GM23248 (cell line): Measurements from ENCODE around the gene SLX4IP. TPM values are rescaled to one million over a fixed set of nuclear protein-coding genes. Genes with fewer than 3 reads are reported as not detected.

Source experiments
- DNase-seq: peaks from one replicate; pipeline ENCODE4 v3.0.0-alpha.2; 2015
- H2AFZ ChIP-seq: fragments of 200-600 bp; sonication (generic); 2 replicates; pipeline ENCODE4 v1.6.1; 2016; ENCODE audit warnings: antibody characterized with exemption
- H3F3A ChIP-seq: fragments of 200-600 bp; sonication (generic); 2 replicates; pipeline ENCODE4 v1.6.1; 2016; ENCODE audit warnings: mild to moderate bottlenecking, antibody characterized with exemption, mixed run types; ENCODE audit not compliant: insufficient read depth
- H3K27ac ChIP-seq: fragments of 200-600 bp; sonication (generic); 2 replicates; pipeline ENCODE4 v1.5.1; 2016; ENCODE audit warnings: mild to moderate bottlenecking
- H3K27me3 ChIP-seq: fragments of 200-600 bp; sonication (generic); replicated peaks from 2 replicates; pipeline ENCODE4 v1.6.1; 2016; ENCODE audit warnings: mild to moderate bottlenecking; ENCODE audit not compliant: insufficient read depth
- H3K36me3 ChIP-seq: fragments of 200-600 bp; sonication (generic); 2 replicates; pipeline ENCODE4 v1.6.1; 2016; ENCODE audit warnings: low read depth, mild to moderate bottlenecking
- H3K4me1 ChIP-seq: fragments of 200-600 bp; sonication (generic); 2 replicates; pipeline ENCODE4 v1.6.1; 2016; ENCODE audit warnings: mild to moderate bottlenecking; ENCODE audit not compliant: insufficient read depth
- H3K4me2 ChIP-seq: fragments of 200-600 bp; sonication (generic); one replicate; pipeline ENCODE4 v1.6.1; 2016; ENCODE audit warnings: mild to moderate bottlenecking; ENCODE audit not compliant: unreplicated experiment
- H3K4me3 ChIP-seq: fragments of 200-600 bp; sonication (generic); 2 replicates; pipeline ENCODE4 v1.5.1; 2016; ENCODE audit warnings: mild to moderate bottlenecking
- H3K79me2 ChIP-seq: fragments of 200-600 bp; sonication (generic); 2 replicates; pipeline ENCODE4 v1.6.1; 2016; ENCODE audit warnings: mild to moderate bottlenecking; ENCODE audit not compliant: insufficient read depth
- H3K9ac ChIP-seq: fragments of 200-600 bp; sonication (generic); 2 replicates; pipeline ENCODE4 v1.6.1; 2016; ENCODE audit warnings: mild to moderate bottlenecking
- H3K9me2 ChIP-seq: fragments of 200-600 bp; sonication (generic); 2 replicates; pipeline ENCODE4 v1.6.1; 2016; ENCODE audit warnings: mixed run types, mild to moderate bottlenecking, moderate library complexity; ENCODE audit not compliant: insufficient read depth
- H3K9me3 ChIP-seq: fragments of 200-600 bp; sonication (generic); one replicate; pipeline ENCODE4 v1.6.1; 2017; ENCODE audit warnings: low read depth
- H4K20me1 ChIP-seq: fragments of 200-600 bp; sonication (generic); 2 replicates; pipeline ENCODE4 v1.6.0; 2016; ENCODE audit not compliant: insufficient read depth
- EZH2 ChIP-seq: fragments of 200-600 bp; sonication (generic); IDR thresholded peaks from 2 replicates; pipeline ENCODE4 v1.6.1; 2018; ENCODE audit warnings: antibody characterized with exemption, mild to moderate bottlenecking; ENCODE audit not compliant: insufficient read depth, poor library complexity, severe bottlenecking
- EZH2phosphoT487 ChIP-seq: fragments of 200-600 bp; sonication (generic); IDR thresholded peaks from 2 replicates; pipeline ENCODE4 v1.6.1; 2018; ENCODE audit warnings: antibody characterized with exemption, moderate library complexity, mild to moderate bottlenecking, low read depth; ENCODE audit not compliant: insufficient read depth
- WGBS, 2 experiments: methylation state at CpG; one replicate each; pipeline ENCODE4 v1.1.6; 2015 to 2017; ENCODE audit warnings: low lambda C conversion rate in 2 of 2, low coverage in 1 of 2; ENCODE audit errors: missing lambda C conversion rate in 2 of 2; 5-methylcytosine and 5-hydroxymethylcytosine counted together
- in situ Hi-C: fragments of 300-500 bp; cut with MboI; formaldehyde crosslinking; loops from 2 replicates; pipeline ENCODE4 v1.15.0; 2020
- polyA plus RNA-seq: library from polyadenylated mRNA; unstranded; fragments of >200 nt; fragmentation: Nextera tagmentation; extraction: Ambion mirVana; gene quantifications from 2 replicates; pipeline ENCODE4 v1.2.1, GENCODE V29; 2016
- total RNA-seq: library from RNA; depleted of rRNA; stranded (reverse); fragments of >200 nt; shearing (Covaris generic); gene quantifications from 2 replicates; pipeline ENCODE4 v1.2.3, GENCODE V29; 2014

Gene SLX4IP
- total and polyA plus RNA-seq, 2 experiments from 2014 or later = 3.7 to 3.9 TPM

DNA sequence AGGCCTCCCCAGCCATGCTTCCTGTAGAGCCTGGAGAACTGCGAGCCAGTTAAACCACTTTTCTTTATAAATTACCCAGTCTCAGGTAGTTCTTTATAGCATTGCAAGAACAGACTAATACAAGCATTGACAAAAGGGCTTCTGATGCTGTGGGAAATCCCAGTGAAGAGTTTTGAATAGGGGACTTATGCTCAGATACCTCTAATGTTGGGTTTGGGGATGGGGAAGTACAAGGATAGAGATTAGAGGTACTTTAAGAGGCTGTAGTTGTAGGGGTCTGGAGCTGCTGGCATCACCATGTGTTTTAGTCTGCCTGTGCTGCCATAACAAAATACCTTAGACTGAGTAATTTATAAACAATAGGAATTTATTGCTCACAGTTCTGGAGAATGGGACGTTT lies 8.8 kb downstream of the SLX4IP start:
- H3K4me1 ChIP-seq = no peaks in the 10 kb centered on the region
- no peaks in the 10 kb centered on the region for H3K9me2 ChIP-seq
- H3F3A ChIP-seq = peaks cover 5% of the 10 kb centered on the region; the same call in 1 of the 2 replicates
- H3K27ac ChIP-seq = no peak overlapping the region
- H3K4me2 ChIP-seq = no peak overlapping the region
- no peaks in the 10 kb centered on the region for H3K27me3 ChIP-seq
- no peak for DNase-seq
- H3K79me2 ChIP-seq = peaks cover 22% of the 10 kb centered on the region
- H3K36me3 ChIP-seq = no peaks in the 10 kb centered on the region
- TF ChIP-seq EZH2phosphoT487 (no peak), EZH2 (no peak)
- no peak overlapping the region for H3K4me3 ChIP-seq
- no peaks in the 10 kb centered on the region for H3K9me3 ChIP-seq
- no peak overlapping the region for H2AFZ ChIP-seq
- in situ Hi-C loops = loop anchor here (25.0 kb wide), 1 partner anchor 1032 kb away; no protein-coding TSS in a partner anchor
- 70 to 71% methylated on average over 2 of the region's 2 CpGs for WGBS, 2 experiments
- no peak overlapping the region for H3K9ac ChIP-seq
- no peaks in the 10 kb centered on the region for H4K20me1 ChIP-seq

DNA sequence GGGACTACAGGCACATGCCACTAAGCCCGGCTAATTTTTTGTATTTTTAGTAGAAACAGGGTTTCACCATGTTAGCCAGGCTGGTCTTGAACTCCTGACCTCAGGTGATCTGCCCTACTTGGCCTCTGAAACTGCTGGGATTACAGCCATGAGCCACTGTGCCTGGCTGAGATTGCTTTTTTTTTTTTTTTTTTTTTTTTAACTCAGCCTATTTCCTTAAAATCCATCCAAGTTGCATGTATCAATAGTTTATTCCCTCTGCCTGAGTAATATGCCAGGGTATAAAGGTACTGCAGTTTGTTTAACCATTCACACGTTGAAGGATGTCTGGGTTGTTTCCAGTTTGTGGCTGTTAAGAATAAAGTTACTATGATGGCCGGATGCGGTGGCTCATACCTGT lies 10.7 kb downstream of the SLX4IP start:
- in situ Hi-C loops = loop anchor here (25.0 kb wide), 1 partner anchor 1033 kb away; no protein-coding TSS in a partner anchor
- H3K36me3 ChIP-seq = no peaks in the 10 kb centered on the region

DNA sequence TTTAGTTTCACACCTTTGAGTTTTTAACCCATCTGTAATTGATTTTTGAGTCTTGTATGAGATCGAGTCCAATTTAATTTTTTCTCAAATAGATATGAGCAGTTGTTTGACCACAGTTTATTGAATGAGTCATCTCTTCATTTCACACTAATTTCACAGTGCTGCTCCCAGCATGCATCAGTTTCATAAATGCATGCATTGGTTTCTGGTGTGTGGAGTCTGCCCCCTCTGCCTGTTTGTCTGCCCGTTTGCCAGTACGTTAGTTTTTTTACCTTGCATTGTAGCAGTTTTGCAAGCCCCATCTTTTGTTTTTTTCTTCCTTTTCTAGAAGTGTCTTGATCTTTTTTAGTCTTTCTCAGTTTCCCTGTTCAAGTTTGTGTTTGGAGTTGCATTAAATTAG lies 11.9 kb downstream of the SLX4IP start:
- H3K9me2 ChIP-seq = no peaks in the 10 kb centered on the region
- whole genome bisulfite sequencing, 2 experiments = 36 to 42% methylated on average over 3 of the region's 3 CpGs
- H3F3A ChIP-seq = peaks cover 5% of the 10 kb centered on the region; the same call in 1 of the 2 replicates
- H3K4me3 ChIP-seq = peak overlapping the region; percentile 45
- H3K4me1 ChIP-seq = no peaks in the 10 kb centered on the region
- H3K79me2 ChIP-seq = peaks cover 11% of the 10 kb centered on the region; the same call in 1 of the 2 replicates
- no peak overlapping the region for H3K27ac ChIP-seq
- in situ Hi-C loops = loop anchor here (25.0 kb wide), 1 partner anchor 1035 kb away; no protein-coding TSS in a partner anchor
- TF ChIP-seq EZH2 = no peak
- TF ChIP-seq EZH2phosphoT487 = no peak
- no peaks in the 10 kb centered on the region for H4K20me1 ChIP-seq
- no peaks in the 10 kb centered on the region for H3K9me3 ChIP-seq
- peak overlapping the region; percentile 49 for H3K4me2 ChIP-seq
- peak overlapping the region; percentile 42 for H2AFZ ChIP-seq
- H3K27me3 ChIP-seq = no peaks in the 10 kb centered on the region
- DNase-seq = peak; percentile 70
- peak overlapping the region; percentile 27; the same call in 1 of the 2 replicates for H3K9ac ChIP-seq
- H3K36me3 ChIP-seq = no peaks in the 10 kb centered on the region

More for the DNA sequence above, 10.7 kb downstream of the SLX4IP start:
- 73 to 75% methylated on average over 4 of the region's 4 CpGs for WGBS, 2 experiments
- Histone ChIP-seq H3K79me2 (peaks cover 11% of the 10 kb centered on the region), H3F3A (peaks cover 5% of the 10 kb centered on the region; the same call in 1 of the 2 replicates), H2AFZ (no peak overlapping the region), H3K4me2 (no peak overlapping the region), H4K20me1 (no peaks in the 10 kb centered on the region), H3K9me2 (no peaks in the 10 kb centered on the region), H3K9me3 (no peaks in the 10 kb centered on the region), H3K27ac (no peak overlapping the region), H3K9ac (no peak overlapping the region), H3K4me3 (no peak overlapping the region), H3K27me3 (no peaks in the 10 kb centered on the region), H3K4me1 (no peaks in the 10 kb centered on the region)
- no peak for DNase-seq
- no peak for TF ChIP-seq EZH2phosphoT487
- TF ChIP-seq EZH2 = no peak

- H3K9ac ChIP-seq = no peak overlapping the region
- H3K9me2 ChIP-seq = no peaks in the 10 kb centered on the region
- no peak overlapping the region for H3K4me3 ChIP-seq
- WGBS, 2 experiments = 96 to 98% methylated on average over 6 of the region's 6 CpGs
- H4K20me1 ChIP-seq = no peaks in the 10 kb centered on the region
- no peaks in the 10 kb centered on the region for H3K36me3 ChIP-seq
- peaks cover 5% of the 10 kb centered on the region; the same call in 1 of the 2 replicates for H3F3A ChIP-seq
- H3K9me3 ChIP-seq = no peaks in the 10 kb centered on the region
- TF ChIP-seq EZH2 = no peak
- no peak for TF ChIP-seq EZH2phosphoT487
- H3K4me2 ChIP-seq = no peak overlapping the region
- in situ Hi-C loops = loop anchor here (25.0 kb wide), 1 partner anchor 1036 kb away; no protein-coding TSS in a partner anchor
- H3K27me3 ChIP-seq = no peaks in the 10 kb centered on the region
- H3K4me1 ChIP-seq = no peaks in the 10 kb centered on the region
- DNase-seq = peak; percentile 44
- H2AFZ ChIP-seq = no peak overlapping the region
- H3K79me2 ChIP-seq = peaks cover 11% of the 10 kb centered on the region; the same call in 1 of the 2 replicates
- H3K27ac ChIP-seq = no peak overlapping the region
Measured at GRCh38 chr20:10448270-10449156, 13.4 kb downstream of the SLX4IP start.
